CD14-positive monocyte (primary cell): ENCODE data around the gene SLC25A30. TPM values are rescaled to one million over a fixed set of nuclear protein-coding genes. Genes with fewer than 3 reads are reported as not detected.

Source experiments
- DNase-seq, 3 donors: peaks; one replicate each; pipeline ENCODE4 v3.0.0-alpha.2; 2011 to 2022
- H2AFZ ChIP-seq: 2 replicates; pipeline ENCODE4 v1.6.0; 2012; ENCODE audit warnings: mild to moderate bottlenecking, low read depth, low read length, inconsistent platforms; ENCODE audit not compliant: insufficient read depth, poor library complexity, severe bottlenecking
- H3K27ac ChIP-seq, 2 donors: 1 replicate in 1 of 2; 2 replicates in 1 of 2; pipeline ENCODE4 v1.5.1; 2012 to 2013; ENCODE audit warnings: low read length in 2 of 2, control low read depth in 1 of 2, inconsistent platforms in 1 of 2, low read depth in 1 of 2, mild to moderate bottlenecking in 1 of 2
- H3K27me3 ChIP-seq, 2 donors: one replicate each; pipeline versions ENCODE4 v1.6.0 to v1.6.1; 2011 to 2013; ENCODE audit warnings: low read length in 2 of 2; ENCODE audit not compliant: control insufficient read depth in 2 of 2, insufficient read depth in 2 of 2
- H3K36me3 ChIP-seq, 2 donors: replicated peaks in 1 of 2; 1 replicate in 1 of 2; 2 replicates in 1 of 2; pipeline versions ENCODE4 v1.5.1 to v1.6.1; 2012 to 2013; ENCODE audit warnings: low read length in 2 of 2, control low read depth in 1 of 2, inconsistent platforms in 1 of 2, mild to moderate bottlenecking in 1 of 2; ENCODE audit not compliant: insufficient read depth in 2 of 2, control insufficient read depth in 1 of 2
- H3K4me1 ChIP-seq, 2 donors: 1 replicate in 1 of 2; 2 replicates in 1 of 2; pipeline versions ENCODE4 v1.5.1 to v1.6.1; 2012 to 2013; ENCODE audit warnings: low read length in 2 of 2, control low read depth in 1 of 2, inconsistent platforms in 1 of 2, mild to moderate bottlenecking in 1 of 2, moderate library complexity in 1 of 2; ENCODE audit not compliant: insufficient read depth in 2 of 2, control insufficient read depth in 1 of 2
- H3K4me2 ChIP-seq: replicated peaks from 2 replicates; pipeline ENCODE3; 2012; ENCODE audit warnings: low read length, moderate library complexity, mild to moderate bottlenecking; ENCODE audit not compliant: poor library complexity, severe bottlenecking; ENCODE audit errors: extremely low read depth
- H3K4me3 ChIP-seq, 3 experiments: fragments of 200-600 bp in 1 of 3; sonication (generic) in 1 of 3; replicated peaks in 1 of 3; 1 replicate in 2 of 3; 2 replicates in 1 of 3; pipeline ENCODE4 v1.5.1; 2011 to 2013; ENCODE audit warnings: low read length in 3 of 3, mild to moderate bottlenecking in 3 of 3, control low read depth in 2 of 3, low read depth in 2 of 3, inconsistent platforms in 1 of 3, moderate library complexity in 1 of 3
- H3K79me2 ChIP-seq: 2 replicates; pipeline ENCODE4 v1.6.0; 2012; ENCODE audit warnings: mild to moderate bottlenecking, control low read depth, inconsistent platforms, low read length, moderate library complexity; ENCODE audit not compliant: insufficient read depth
- H3K9ac ChIP-seq: 2 replicates; pipeline ENCODE4 v1.6.0; 2017; ENCODE audit warnings: low read length, mild to moderate bottlenecking; ENCODE audit not compliant: insufficient read depth, poor library complexity, severe bottlenecking
- H3K9me3 ChIP-seq, 2 donors: replicated peaks in 1 of 2; 1 replicate in 1 of 2; 2 replicates in 1 of 2; pipeline versions ENCODE4 v1.5.1 to v1.6.1; 2012 to 2013; ENCODE audit warnings: low read length in 2 of 2, control low read depth in 1 of 2; ENCODE audit not compliant: control insufficient read depth in 1 of 2, insufficient read depth in 1 of 2
- H4K20me1 ChIP-seq: 2 replicates; pipeline ENCODE4 v1.6.0; 2012; ENCODE audit warnings: mild to moderate bottlenecking, low read length, control low read depth, moderate library complexity; ENCODE audit not compliant: insufficient read depth
- H3K27ac Mint-ChIP-seq, 7 donors: one replicate each; pipeline ENCODE4 v1.8.0; 2020; ENCODE audit warnings: mild to moderate bottlenecking in 7 of 7, mixed read lengths in 7 of 7, moderate library complexity in 6 of 7, inconsistent platforms in 2 of 7
- H3K27me3 Mint-ChIP-seq, 3 donors: one replicate each; pipeline ENCODE4 v1.8.0; 2021 to 2022; ENCODE audit warnings: low read depth in 3 of 3, mild to moderate bottlenecking in 3 of 3, mixed read lengths in 3 of 3, moderate library complexity in 3 of 3, inconsistent platforms in 1 of 3
- H3K36me3 Mint-ChIP-seq, 2 donors: one replicate each; pipeline ENCODE4 v1.8.0; 2020; ENCODE audit warnings: mixed read lengths in 2 of 2, inconsistent platforms in 1 of 2, mild to moderate bottlenecking in 1 of 2
- H3K4me1 Mint-ChIP-seq: one replicate; pipeline ENCODE4 v1.8.0; 2020; ENCODE audit warnings: mild to moderate bottlenecking, mixed read lengths
- H3K4me3 Mint-ChIP-seq, 2 donors: one replicate each; pipeline ENCODE4 v1.8.0; 2020; ENCODE audit warnings: mild to moderate bottlenecking in 2 of 2, mixed read lengths in 2 of 2, moderate library complexity in 1 of 2
- H3K9me3 Mint-ChIP-seq, 7 donors: one replicate each; pipeline ENCODE4 v1.8.0; 2020 to 2022; ENCODE audit warnings: mixed read lengths in 7 of 7, mild to moderate bottlenecking in 6 of 7, moderate library complexity in 6 of 7, inconsistent platforms in 2 of 7
- CTCF ChIP-seq: fragments of 200-600 bp; IDR thresholded peaks from one replicate; pipeline ENCODE4 v1.8.0; 2022; ENCODE audit warnings: antibody characterized with exemption, mild to moderate bottlenecking
- WGBS: methylation state at CpG from one replicate; pipeline ENCODE4 v1.1.5; 2013; ENCODE audit warnings: missing lambda C conversion rate; ENCODE audit not compliant: insufficient coverage; 5-methylcytosine and 5-hydroxymethylcytosine counted together
- intact Hi-C, 2 donors: fragments of 100-400 bp; cut with micrococcal nuclease; formaldehyde crosslinking; loops; one replicate each; pipeline versions ENCODE4 v1.15.0 to v1.15.1; 2023
- polyA plus RNA-seq, 3 donors: library from polyadenylated mRNA; depleted of rRNA in 1 of 3; unstranded in 2 of 3; stranded (reverse) in 1 of 3; fragments of 300-500 nt in 2 of 3; fragments of >200 nt in 1 of 3; fragmentation: Illumina TruSeq in 2 of 3; gene quantifications; 1 replicate in 2 of 3; 2 replicates in 1 of 3; pipeline ENCODE4 v1.2.3, GENCODE V29; 2012 to 2021

The SLC25A30 gene
- polyA plus RNA-seq, 3 donors, result 0.92 to 14.0 (median 2.3) TPM

- peak overlapping the region; percentile 21 for H3K9ac ChIP-seq
- peaks cover 28% of the 10 kb centered on the region for H3K4me1 Mint-ChIP-seq
- TF ChIP-seq CTCF, result no peak
- H3K27ac ChIP-seq, result peak overlapping the region; percentile 12 to 71
- H3K36me3 Mint-ChIP-seq, result peaks cover 29 to 57% of the 10 kb centered on the region in 2 donors
- DNase-seq, result peak in 1 of 3 donors; percentile 35
- WGBS, result no CpG with 5 or more reads among the region's 1 CpG
- peaks cover 16 to 18% of the 10 kb centered on the region in 2 donors for H3K4me1 ChIP-seq
- peak overlapping the region; percentile 29 for H3K4me2 ChIP-seq
- peaks cover 0 to 2% (median 0%) of the 10 kb centered on the region in 7 donors for H3K9me3 Mint-ChIP-seq
- H3K4me3 ChIP-seq, result no peak overlapping the region
- no peak overlapping the region for H2AFZ ChIP-seq
- peak overlapping the region; percentile 68 to 90 (median 83) for H3K27ac Mint-ChIP-seq
- no peaks in the 10 kb centered on the region for H3K79me2 ChIP-seq
- no peaks in the 10 kb centered on the region for H3K27me3 Mint-ChIP-seq
- H4K20me1 ChIP-seq, result no peaks in the 10 kb centered on the region
- peaks cover 13 to 18% of the 10 kb centered on the region in 2 donors for H3K36me3 ChIP-seq
- peak overlapping the region; percentile 50 to 56 for H3K4me3 Mint-ChIP-seq
- no peaks in the 10 kb centered on the region for H3K27me3 ChIP-seq
- H3K9me3 ChIP-seq, result no peaks in the 10 kb centered on the region
- intact Hi-C loops, result no loop called here
Measured at GRCh38 chr13:45353895-45354294, 64.3 kb downstream of the SLC25A30 start.

GRCh38 chr13:45352031-45352430 lies 66.1 kb downstream of the SLC25A30 start:
- TF ChIP-seq CTCF, result no peak
- Histone ChIP-seq H2AFZ (no peak overlapping the region), H3K4me1 (peaks cover 13 to 16% of the 10 kb centered on the region in 2 donors), H3K4me3 (no peak overlapping the region), H3K9ac (no peak overlapping the region), H3K9me3 (no peaks in the 10 kb centered on the region), H3K27ac (no peak overlapping the region), H3K4me2 (no peak overlapping the region), H3K27me3 (no peaks in the 10 kb centered on the region), H3K36me3 (peaks cover 22 to 32% of the 10 kb centered on the region in 2 donors), H4K20me1 (no peaks in the 10 kb centered on the region), H3K79me2 (no peaks in the 10 kb centered on the region)
- Mint-ChIP-seq H3K4me1 (peaks cover 24% of the 10 kb centered on the region), H3K27ac (no peak overlapping the region), H3K9me3 (peaks cover 0 to 2% (median 0%) of the 10 kb centered on the region in 7 donors), H3K27me3 (no peaks in the 10 kb centered on the region), H3K36me3 (peaks cover 30 to 61% of the 10 kb centered on the region in 2 donors), H3K4me3 (no peak overlapping the region)
- 94% methylated on average over 4 of the region's 10 CpGs for WGBS
- DNase-seq, result no peak
- intact Hi-C loops, result no loop called here
